Measurements from ENCODE around the gene TMEM108.

GRCh38 chr3:133135306-133135705, 97.1 kb downstream of the TMEM108 start:
- TF ChIP-seq, protein P1, sequence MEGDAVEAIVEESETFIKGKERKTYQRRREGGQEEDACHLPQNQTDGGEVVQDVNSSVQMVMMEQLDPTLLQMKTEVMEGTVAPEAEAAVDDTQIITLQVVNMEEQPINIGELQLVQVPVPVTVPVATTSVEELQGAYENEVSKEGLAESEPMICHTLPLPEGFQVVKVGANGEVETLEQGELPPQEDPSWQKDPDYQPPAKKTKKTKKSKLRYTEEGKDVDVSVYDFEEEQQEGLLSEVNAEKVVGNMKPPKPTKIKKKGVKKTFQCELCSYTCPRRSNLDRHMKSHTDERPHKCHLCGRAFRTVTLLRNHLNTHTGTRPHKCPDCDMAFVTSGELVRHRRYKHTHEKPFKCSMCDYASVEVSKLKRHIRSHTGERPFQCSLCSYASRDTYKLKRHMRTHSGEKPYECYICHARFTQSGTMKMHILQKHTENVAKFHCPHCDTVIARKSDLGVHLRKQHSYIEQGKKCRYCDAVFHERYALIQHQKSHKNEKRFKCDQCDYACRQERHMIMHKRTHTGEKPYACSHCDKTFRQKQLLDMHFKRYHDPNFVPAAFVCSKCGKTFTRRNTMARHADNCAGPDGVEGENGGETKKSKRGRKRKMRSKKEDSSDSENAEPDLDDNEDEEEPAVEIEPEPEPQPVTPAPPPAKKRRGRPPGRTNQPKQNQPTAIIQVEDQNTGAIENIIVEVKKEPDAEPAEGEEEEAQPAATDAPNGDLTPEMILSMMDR (IDR thresholded peaks at IDR 0.05) = no peak
- no peak for TF ChIP-seq POLR2A (IDR thresholded peaks at IDR 0.05)
- TF ChIP-seq EP300 (IDR thresholded peaks at IDR 0.05) = no peak
